Measurements from ENCODE around the gene PRDM8.

The PRDM8 gene

DNA sequence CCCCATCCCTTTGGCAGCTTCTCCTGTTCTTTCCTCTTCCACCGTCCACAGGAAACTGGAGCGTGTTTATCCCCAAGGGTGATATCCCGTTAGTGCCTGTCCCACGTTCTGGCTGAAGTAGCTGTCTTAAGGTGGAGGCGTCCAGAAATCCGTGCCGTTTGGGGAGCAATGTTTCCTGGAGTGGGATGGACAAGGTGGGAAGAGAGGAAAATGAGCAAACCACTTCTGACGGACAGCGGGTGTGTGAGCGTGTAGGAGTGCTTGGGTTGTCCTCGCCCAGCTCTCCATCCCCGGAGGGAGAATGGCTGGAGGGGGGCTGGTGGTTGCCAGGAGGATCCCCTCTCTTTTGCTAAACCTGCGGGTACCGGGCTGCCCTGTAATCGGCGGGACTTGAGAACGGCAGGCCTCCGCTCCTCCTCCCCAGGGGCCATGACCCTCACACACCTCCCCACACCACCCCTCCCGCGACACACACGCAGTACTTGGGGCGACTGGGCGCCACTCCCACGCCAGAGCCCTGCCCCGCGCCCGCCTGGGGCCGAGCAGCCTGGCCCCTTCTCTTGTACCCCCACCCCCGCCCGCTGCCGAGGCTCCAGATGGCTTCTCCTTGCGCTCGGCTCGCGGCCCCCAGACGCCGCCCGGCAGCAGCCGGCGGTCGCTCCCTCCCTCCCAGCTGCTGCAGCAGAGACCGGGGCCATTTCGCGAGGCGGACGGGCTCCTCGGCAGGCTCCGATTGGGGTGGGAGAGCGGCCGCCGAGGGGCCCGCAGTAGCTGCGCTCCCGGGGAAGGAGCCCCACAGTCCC is 13.9 kb upstream of the PRDM8 start:
- no peak for DNase-seq (ENCODE audit: low read depth)

DNA sequence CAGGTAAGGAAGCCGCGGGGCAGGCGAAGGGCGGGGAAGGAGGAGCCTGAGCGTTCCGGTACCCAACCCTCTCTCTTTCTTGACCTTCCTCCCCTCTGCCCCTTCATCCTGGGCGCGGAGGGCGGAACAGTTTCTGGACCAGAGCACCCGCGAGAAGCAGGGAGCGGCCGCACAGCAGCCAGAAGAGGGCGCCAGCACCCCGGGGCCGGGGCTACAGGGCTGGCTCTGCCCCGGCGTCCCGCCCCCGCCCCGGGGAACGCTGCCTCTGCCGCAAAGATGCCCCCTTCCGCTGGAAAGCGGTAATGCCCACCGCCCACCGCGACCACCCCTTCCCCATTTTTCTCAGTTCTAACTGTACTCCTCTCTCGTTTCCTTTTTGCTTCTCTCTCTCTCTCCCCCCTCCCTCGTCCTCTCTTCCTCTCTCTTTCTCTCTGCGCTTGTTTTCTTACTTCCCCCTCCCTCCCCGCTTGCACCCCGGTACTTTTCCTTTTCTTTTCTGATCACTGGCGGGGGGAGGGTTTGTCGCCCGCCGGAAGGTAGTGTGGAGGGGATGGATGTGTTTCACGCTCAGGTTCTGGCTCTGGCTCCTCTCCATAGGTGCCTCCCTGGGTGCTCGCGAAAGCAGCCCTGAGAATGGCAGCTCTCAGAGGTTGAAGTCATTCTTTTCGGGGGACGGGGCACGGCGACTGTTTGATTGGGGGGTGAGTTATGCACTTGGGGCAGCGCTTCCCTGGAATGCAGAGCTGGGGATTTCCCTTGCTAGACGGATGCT is 13.1 kb upstream of the PRDM8 start:
- DNase-seq (ENCODE audit: low read depth), result peak; percentile 81

GRCh38 chr4:80184825-80185756 is 12.2 kb upstream of the PRDM8 start:
- DNase-seq (ENCODE audit: low read depth), result no peak

GRCh38 chr4:80185787-80186548 is 11.3 kb upstream of the PRDM8 start:
- DNase-seq (ENCODE audit: low read depth), result no peak

GRCh38 chr4:80186676-80187075 is 10.6 kb upstream of the PRDM8 start:
- DNase-seq (ENCODE audit: low read depth), result no peak

DNA sequence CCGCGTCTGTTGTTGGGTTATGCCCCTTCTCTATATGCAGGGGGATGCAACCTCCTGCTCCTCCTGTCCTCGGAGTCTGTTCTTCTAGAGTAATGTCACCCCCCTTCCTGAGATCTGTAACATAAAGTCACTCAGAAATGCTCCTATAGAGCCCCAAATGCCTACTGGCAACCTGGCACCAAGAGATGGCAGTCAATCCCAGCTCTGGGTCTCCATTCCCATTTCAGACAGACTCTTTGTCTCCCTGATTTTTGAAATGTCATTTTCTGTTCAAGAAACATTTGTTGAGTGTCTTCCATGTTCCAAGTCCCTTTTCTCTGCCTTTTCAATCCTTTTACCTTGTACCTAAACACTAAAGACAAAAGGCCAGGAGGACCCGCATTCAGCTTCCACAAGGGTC is 9.6 kb upstream of the PRDM8 start:
- no peak for DNase-seq (ENCODE audit: low read depth)

DNA sequence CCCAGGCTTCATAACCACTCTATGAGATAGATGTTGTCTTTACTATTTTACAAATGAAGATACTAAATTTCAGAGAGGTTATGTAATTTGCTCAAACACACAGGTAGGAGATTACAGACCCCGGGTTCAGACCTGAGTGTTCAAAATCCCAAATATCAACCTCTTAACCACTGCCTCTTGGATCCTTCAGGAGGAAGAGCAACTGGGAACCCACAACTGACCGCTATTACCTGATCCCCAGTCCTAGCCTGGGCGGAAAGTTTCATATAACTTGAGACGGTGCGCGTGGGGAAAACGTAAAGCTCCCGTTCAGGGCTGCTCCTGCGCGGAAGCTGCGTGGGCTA is 8.9 kb upstream of the PRDM8 start:
- no peak for DNase-seq (ENCODE audit: low read depth)

DNA sequence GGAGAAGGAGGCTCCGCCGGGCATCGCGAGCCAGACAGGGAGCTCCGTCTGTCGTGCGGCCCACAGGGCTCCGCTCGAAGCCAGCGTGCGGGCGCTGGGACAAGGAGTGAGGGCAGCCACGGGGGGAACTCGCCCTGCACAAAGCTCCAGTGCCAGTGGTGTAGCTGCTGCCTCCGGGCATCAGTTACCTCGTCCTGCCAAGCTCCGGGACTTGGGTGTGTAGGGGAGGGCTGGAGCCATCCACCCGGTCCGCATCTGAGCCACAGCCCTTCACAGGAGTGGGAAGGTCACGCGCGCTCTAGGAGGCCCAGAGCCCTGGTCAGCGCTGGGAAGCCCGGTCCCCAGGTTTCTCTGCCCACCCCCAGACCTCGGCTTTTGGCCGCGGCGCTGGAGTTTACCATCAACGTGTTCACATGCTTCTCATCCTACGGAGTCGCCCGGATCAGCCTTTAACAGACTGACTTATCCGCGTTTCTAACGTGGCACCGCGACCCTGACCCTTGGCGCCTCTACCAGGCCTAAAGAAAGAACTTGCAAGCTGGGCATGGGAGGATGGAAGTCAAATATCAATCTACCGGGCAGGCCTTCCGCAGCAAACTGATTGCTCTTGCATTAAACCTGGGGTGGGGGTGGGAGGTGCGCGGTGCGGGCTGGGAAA is 8.4 kb upstream of the PRDM8 start:
- DNase-seq (ENCODE audit: low read depth), result no peak

- DNase-seq (ENCODE audit: low read depth), result no peak
Measured at GRCh38 chr4:80189581-80189955, 7.7 kb upstream of the PRDM8 start.

DNA sequence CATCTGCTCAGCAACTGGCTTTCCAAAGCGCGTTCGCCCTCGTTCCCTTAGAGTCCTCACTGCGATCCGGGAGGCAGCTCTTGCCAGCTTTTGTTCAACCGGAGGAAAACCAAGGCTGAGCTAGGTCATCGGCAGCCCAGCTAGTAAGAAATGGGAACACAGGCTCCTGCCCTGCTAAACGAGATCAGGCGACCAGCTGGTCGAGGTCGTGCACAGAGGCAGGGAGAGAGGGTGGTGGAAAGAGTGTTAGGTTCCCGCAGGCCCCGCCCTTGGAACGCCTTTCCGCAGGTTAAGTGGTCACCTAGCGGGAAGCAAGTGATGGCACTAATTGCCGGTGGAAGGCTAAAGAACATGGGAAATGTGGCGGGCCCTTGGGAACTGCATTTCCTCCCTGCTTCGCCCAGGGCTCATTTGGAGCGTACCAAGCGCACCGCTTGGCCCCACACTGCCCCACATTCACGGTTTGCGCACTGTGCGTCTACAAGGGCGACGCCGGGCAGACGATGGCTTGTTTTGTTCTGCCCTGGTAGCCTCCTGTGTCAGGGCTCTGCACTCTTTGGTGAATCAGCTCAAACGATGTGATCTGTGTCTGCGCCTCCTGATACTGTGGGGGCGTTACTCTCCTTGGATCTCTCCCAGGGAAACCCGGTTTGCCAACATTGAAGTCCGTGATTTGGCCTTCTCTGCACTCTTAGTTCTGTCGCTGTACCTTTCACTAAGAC is 7.2 kb upstream of the PRDM8 start:
- no peak for DNase-seq (ENCODE audit: low read depth)

GRCh38 chr4:80192252-80192866 is 4.9 kb upstream of the PRDM8 start:
- no peak for DNase-seq (ENCODE audit: low read depth)

DNA sequence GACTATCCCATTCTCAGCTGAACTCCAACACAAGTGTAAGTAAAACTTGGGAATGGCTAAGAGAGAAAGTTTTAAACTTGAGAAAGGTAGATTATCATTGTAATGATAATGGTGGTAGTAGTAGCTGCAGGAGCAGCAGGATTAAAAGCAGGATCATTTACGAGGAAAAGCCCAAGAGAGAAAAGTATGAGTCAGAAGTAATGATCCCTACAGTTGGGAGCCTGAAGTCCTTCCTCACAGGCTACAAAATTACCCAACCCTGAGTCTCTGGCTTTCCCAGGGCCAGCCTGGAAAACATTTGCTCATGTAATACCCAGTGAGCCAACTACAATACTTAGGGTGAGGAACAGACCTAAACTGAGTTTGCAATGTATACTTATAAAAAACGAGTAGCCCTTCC is 4.4 kb upstream of the PRDM8 start:
- DNase-seq (ENCODE audit: low read depth), result no peak

DNA sequence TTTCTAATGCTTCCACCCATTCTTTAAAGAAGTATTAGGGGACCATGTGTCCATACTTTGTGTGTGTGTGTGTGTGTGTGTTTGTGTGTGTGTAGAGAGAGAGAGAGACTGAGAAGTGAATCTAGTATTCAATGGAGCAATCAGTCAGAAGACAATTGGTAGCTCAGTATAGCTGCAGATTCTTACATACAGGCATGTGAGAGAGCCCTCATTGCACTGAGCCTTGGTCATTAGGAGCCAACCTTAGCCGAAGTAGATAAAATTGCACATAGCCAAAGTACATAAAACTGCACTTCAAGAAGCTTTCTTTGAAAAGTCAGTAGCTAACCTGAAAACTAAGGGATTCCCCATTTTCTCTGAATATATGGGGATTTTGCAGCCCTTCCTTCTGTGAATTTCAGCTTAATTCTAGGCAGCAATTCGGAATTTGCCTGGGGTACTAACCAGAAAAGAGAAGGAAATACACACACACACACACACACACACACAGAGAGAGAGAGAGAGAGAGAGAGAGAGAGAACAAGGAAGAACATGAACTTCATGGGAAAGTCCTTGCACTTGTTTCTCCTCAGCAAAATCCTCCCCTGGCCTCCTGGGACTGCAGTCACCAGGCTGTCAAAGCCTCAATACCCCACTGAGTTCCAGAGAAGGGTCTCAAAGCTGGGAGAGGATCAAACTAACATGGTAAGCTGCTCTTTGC is 1.7 kb upstream of the PRDM8 start:
- DNase-seq (ENCODE audit: low read depth), result no peak

DNA sequence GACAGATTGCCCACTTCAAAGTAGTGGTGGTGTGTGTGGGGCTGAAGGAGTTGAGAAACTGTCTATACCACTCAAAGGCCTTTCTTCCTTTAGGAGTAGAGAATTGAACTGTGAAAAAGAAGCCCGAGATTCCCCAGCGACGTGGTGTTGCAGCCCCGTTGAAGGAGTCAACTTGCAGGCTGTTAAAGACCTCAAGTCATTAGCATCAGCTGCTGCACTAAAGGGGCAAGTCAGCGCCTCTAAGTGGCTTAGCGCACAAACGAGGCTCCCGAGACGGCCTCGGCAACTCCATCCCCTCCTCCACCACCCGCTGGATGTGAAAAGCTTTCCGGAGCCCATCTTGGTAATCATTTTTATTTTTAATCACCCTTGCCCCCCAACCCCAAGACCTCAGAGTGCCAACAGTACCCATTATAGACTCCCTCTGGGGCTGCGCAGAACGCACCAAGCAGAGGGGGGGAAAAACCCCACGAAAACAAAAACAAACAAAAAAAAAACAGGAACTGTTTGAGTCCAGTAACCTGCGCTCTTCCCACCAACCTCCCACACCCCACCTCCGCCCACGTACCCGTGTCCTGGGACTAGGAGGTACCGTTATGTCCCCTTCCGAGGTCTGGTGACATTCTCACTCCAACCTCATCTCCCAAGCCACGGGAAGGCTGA is 913 bp upstream of the PRDM8 start:
- DNase-seq (ENCODE audit: low read depth), result no peak

DNA sequence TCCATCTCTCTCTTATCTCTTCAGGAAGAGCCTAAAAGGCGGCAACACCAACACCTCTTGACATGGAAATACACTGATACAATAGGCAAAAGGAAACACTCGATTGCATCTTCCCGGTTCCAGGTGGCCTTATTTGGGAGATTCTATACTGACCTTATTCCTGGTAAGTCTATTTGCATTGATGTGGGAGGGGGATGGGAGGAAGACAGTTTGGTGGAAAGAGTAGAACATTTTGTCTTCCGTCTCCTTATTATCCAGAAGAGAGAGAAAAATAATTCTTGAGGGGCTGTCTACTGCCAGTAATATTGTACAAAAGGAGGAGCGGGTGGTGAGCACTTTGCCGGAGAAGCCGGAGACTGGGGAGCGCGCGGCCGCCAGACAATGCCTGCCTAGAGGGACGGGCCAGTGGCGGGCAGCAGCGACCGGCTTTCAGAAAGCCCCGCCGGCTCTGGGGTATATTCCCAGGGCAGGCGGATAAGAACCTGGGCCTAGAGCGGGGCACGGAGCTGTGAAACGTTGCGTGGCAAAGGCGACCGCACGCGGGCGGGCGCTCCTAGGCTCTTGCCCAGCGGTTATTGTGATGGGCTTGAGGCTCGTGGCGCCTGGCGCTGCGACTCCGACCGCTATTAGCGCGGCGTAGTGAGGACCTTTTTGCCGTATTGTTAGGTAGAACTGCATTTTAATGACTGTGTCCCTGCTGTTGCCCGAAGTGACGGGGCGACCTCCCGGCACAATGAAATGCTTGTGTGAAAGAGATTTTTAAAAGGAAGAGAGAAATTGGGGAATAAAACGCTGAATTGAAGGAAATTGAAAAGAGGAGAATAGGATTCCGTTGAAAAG is 518 bp downstream of the PRDM8 start:
- no peak for DNase-seq (ENCODE audit: low read depth)

GRCh38 chr4:80198441-80198837 is 1.1 kb downstream of the PRDM8 start:
- no peak for DNase-seq (ENCODE audit: low read depth)

DNA sequence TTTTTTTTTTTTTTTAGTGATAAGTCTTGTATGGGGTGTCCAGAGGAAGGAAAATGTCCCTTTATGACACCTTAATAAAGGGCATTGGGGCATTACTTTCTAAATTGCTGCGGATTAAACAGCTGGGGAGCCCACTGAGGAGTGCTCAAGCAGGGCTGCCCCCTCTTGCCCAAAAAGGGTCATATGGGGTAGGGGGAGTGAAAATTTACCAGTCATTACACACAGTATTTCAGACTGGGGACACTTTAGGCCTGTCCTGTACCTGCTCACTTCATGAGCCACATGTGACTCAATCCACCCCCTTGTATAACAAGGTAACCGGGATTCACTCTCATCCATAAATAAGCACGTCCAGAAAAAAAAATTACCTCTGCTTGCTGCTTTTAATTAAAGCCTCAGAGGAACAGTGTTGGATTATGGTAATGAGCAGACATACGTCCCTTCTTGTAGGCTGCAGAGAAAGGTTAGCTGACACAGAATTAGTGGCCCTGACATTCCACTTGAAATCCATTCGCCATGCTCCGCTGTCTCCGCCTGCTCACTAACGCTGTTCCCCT is 1.8 kb downstream of the PRDM8 start:
- no peak for DNase-seq (ENCODE audit: low read depth)

DNA sequence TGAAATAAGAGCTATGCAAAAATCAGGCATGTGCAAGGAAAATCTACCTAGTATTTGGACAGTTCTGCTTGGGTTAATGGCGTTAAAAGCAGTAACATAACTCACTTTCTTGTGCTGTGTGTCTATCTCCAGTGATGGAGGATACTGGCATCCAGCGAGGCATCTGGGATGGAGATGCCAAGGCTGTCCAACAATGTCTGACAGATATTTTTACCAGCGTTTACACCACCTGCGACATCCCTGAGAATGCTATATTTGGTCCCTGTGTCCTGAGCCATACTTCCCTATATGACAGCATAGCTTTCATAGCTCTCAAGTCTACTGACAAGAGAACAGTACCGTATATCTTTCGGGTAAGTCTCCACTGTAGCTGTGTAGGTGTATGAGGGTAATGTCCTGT is 2.6 kb downstream of the PRDM8 start:
- DNase-seq (ENCODE audit: low read depth), result no peak
